22Rv1 (cell line): ENCODE measurements around the gene PPA2.
A peak's percentile ranks its signal among the peaks of the same experiment; 100 is the strongest.

ENCODE experiments used
- ZFX ChIP-seq: fragments of 450-650 bp; IDR thresholded peaks from 2 replicates; pipeline ENCODE4 v1.6.1; 2017; ENCODE audit warnings: antibody characterized with exemption, borderline replicate concordance
- TF ChIP-seq, protein P1 (sequence below): fragments of 450-650 bp; IDR thresholded peaks from 2 replicates; pipeline ENCODE4 v1.5.1; 2017; ENCODE audit warnings: mild to moderate bottlenecking

DNA sequence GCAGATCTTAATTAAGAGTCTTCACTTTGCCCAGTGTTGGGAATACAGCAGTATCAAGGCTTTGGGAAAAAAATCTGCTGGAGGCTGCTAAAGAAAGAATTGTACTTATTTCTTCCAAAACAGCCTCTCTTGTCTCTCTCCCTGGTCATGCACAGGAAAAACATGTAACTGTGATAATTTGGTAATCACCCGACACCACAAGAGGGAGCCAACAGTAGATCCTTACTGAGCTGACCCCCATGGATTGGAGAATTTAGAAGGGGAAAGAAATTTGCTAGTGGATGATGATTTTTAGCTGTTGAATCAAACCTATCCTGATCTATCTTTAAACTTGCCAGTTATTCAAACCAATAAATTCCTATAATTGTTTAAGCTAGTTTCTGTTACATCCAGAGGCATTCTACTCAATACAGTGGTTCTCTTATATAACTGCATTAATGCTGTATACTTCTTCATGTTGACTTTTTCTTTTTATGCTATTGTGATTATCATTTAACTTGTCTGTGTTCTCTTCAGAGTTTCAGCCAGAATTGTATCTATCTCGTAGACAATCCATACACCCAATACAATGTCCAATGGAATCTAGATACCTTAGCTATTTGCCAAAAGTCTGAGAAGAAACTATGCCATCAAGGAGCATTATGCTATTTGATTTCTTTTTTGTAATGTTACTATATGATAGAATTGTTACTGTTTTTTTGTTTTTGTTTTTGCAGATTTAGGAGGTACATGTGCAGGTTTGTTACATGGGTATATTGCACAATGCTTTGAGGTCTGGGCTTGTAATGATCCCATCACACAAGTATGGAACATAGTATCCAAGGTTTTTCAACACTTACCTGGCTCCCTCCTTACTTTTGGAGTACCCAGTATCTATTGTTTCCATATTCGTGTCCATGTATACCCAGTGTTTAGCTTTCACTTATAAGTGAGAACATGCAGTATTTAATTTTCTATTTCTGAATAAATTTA is 47.2 kb upstream of the PPA2 start:
- TF ChIP-seq, protein P1, sequence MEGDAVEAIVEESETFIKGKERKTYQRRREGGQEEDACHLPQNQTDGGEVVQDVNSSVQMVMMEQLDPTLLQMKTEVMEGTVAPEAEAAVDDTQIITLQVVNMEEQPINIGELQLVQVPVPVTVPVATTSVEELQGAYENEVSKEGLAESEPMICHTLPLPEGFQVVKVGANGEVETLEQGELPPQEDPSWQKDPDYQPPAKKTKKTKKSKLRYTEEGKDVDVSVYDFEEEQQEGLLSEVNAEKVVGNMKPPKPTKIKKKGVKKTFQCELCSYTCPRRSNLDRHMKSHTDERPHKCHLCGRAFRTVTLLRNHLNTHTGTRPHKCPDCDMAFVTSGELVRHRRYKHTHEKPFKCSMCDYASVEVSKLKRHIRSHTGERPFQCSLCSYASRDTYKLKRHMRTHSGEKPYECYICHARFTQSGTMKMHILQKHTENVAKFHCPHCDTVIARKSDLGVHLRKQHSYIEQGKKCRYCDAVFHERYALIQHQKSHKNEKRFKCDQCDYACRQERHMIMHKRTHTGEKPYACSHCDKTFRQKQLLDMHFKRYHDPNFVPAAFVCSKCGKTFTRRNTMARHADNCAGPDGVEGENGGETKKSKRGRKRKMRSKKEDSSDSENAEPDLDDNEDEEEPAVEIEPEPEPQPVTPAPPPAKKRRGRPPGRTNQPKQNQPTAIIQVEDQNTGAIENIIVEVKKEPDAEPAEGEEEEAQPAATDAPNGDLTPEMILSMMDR: peak; percentile 88
- TF ChIP-seq ZFX: no peak
